Peyer's patch (tissue), 4 donors: ENCODE data around the gene CPA2.

Experiments
- CTCF ChIP-seq, 6 experiments: fragments of 450-650 bp in 4 of 6; fragments of 200-600 bp in 2 of 6; sonication (generic) in 1 of 6; IDR thresholded peaks; one replicate each; pipeline ENCODE4 v1.5.1; 2017 to 2019; ENCODE audit warnings: antibody characterized with exemption in 6 of 6, mild to moderate bottlenecking in 3 of 6, moderate library complexity in 1 of 6
- POLR2A ChIP-seq, 2 donors: fragments of 450-650 bp; IDR thresholded peaks; one replicate each; pipeline ENCODE4 v1.5.1; 2017; ENCODE audit warnings: antibody characterized with exemption in 2 of 2, mild to moderate bottlenecking in 2 of 2, moderate library complexity in 2 of 2

GRCh38 chr7:130299866-130300265 lies 33.2 kb downstream of the CPA2 start:
- TF ChIP-seq POLR2A (IDR thresholded peaks at IDR 0.05), result no peak
- TF ChIP-seq CTCF (IDR thresholded peaks at IDR 0.05), result no peak
